ENCODE measurements around the gene NPTN.

DNA sequence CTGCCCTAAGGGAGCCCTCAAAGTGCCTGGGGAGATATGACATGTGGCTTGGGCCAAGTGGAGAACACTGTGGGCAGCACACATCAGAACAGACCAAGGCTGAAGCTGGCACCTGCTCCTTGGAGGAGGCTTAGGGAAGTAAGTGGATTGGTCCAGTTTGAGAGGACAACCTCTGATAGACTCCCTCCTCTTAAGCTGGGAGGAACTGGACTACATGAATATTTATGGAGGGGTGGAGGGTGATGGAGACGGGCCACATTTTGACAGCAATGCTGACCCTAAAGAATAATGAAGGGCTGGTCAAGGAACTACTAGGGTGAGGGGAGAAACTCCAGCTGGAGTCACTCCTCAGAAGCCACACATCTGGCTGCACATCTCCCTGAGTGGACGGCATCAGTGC lies 44.5 kb upstream of the NPTN start:
- TF ChIP-seq YY1 (IDR thresholded peaks at IDR 0.05; ENCODE audit: insufficient read depth, insufficient read length) (no peak), ZNF274 (IDR thresholded peaks at IDR 0.05; ENCODE audit: low read depth, low read length) (no peak), SUZ12 (IDR thresholded peaks at IDR 0.05; ENCODE audit: extremely low read depth, insufficient read depth, insufficient read length) (no peak)
